ENCODE data around the gene PNLIPRP3. TPM values are rescaled to one million over a fixed set of nuclear protein-coding genes. Genes with fewer than 3 reads are reported as not detected.

PNLIPRP3 gene
- total and polyA plus RNA-seq, 2 donors (not counting 3 experiments of a cell fraction or from before 2014, with no cell fraction given): not detected

- FAIRE-seq (no peak), DNase-seq (ENCODE audit: low read depth, low spot score) (no peak)
- no peaks in the 10 kb centered on the region for H3K79me2 ChIP-seq (ENCODE audit: control insufficient read depth, insufficient read depth, low read length)
- H3K4me1 ChIP-seq (ENCODE audit: control insufficient read depth, extremely low read depth, insufficient read depth, low read length): no peaks in the 10 kb centered on the region
- H3K9me3 ChIP-seq (replicated peaks; ENCODE audit: control insufficient read depth, insufficient read depth, low read length): no peaks in the 10 kb centered on the region
- dilution Hi-C loops (cut with MboI; ENCODE audit: extremely low pct_ligation_motif_present, low sequenced_read_pairs): no loop called here
- no peaks in the 10 kb centered on the region for H3K27me3 ChIP-seq (ENCODE audit: control insufficient read depth in 2 of 2, insufficient read depth in 2 of 2, low read length in 2 of 2)
- no peak overlapping the region for H3K27ac ChIP-seq (ENCODE audit: insufficient read depth, low read depth, low read length)
- H3K4me3 ChIP-seq (replicated peaks in 1 of 3; ENCODE audit: insufficient read depth in 1 of 3, low read depth in 1 of 3, low read length in 3 of 3): no peak overlapping the region
- H3K9ac ChIP-seq (replicated peaks; ENCODE audit: extremely low read depth, insufficient read depth, low read length): no peak overlapping the region
- intact Hi-C loops (cut with micrococcal nuclease): no loop called here
- no peak overlapping the region for H3K4me2 ChIP-seq (ENCODE audit: insufficient read depth, low read length)
- H3K36me3 ChIP-seq (ENCODE audit: control insufficient read depth in 2 of 2, extremely low read depth in 1 of 2, insufficient read depth in 2 of 2, low read length in 2 of 2): no peaks in the 10 kb centered on the region
- CTCF ChIA-PET: no interaction called here
- TF ChIP-seq POLR2AphosphoS5 (IDR thresholded peaks at IDR 0.05; ENCODE audit: insufficient read depth, low read depth, low read length) (no peak), POLR2A (IDR thresholded peaks at IDR 0.05; ENCODE audit: low read depth, low read length) (no peak), FOS (IDR thresholded peaks at IDR 0.05; ENCODE audit: borderline replicate concordance, insufficient read depth, low read length) (no peak), GATA2 (IDR thresholded peaks at IDR 0.05; ENCODE audit: insufficient read depth, insufficient read length, low read depth, low read length) (no peak), CTCF (IDR thresholded peaks at IDR 0.05; ENCODE audit: extremely low read depth in 1 of 2, insufficient read depth in 1 of 2, low read depth in 1 of 2, low read length in 2 of 2) (no peak), MYC (IDR thresholded peaks at IDR 0.05; ENCODE audit: low read depth, low read length) (no peak), EZH2 (IDR thresholded peaks at IDR 0.05; ENCODE audit: borderline replicate concordance, low read depth, low read length, severe bottlenecking) (no peak), MAX (IDR thresholded peaks at IDR 0.05; ENCODE audit: insufficient read depth, insufficient read length) (no peak), JUN (IDR thresholded peaks at IDR 0.05; ENCODE audit: borderline replicate concordance, insufficient read depth, insufficient read length, low read depth) (no peak)
- no peaks in the 10 kb centered on the region for H4K20me1 ChIP-seq (replicated peaks; ENCODE audit: control insufficient read depth, extremely low read depth, insufficient read depth, low read length)
- H3K9me1 ChIP-seq (replicated peaks; ENCODE audit: control insufficient read depth, extremely low read depth, insufficient read depth, low read length): no peaks in the 10 kb centered on the region
- POLR2A ChIA-PET: no interaction called here
- BruUV-seq (replicated peaks): no TSS peak
- H2AFZ ChIP-seq (ENCODE audit: low read depth, low read length): no peak overlapping the region
Measured at GRCh38 chr10:116431598-116431997, 4.0 kb downstream of the PNLIPRP3 start.

Measured in endothelial cell of umbilical vein (primary cell).